Mucosa of descending colon (tissue), 3 donors: Measurements from ENCODE around the gene DNAH9. TPM values are rescaled to one million over a fixed set of nuclear protein-coding genes. Genes with fewer than 3 reads are reported as not detected.

Experiments used
- ATAC-seq: fragments of 200-7000 bp; cut with Tn5 transposase; one replicate; pipeline ENCODE4 v1.9.1; 2020; ENCODE audit warnings: mild to moderate bottlenecking, moderate library complexity
- DNase-seq, 3 donors: peaks; one replicate each; pipeline ENCODE4 v3.0.0-alpha.2; 2020
- H3K36me3 ChIP-seq: fragments of 200-600 bp; one replicate; pipeline ENCODE4 v1.8.0; 2021; ENCODE audit warnings: low read depth, mild to moderate bottlenecking
- H3K4me1 ChIP-seq: fragments of 200-600 bp; one replicate; pipeline ENCODE4 v1.8.0; 2021; ENCODE audit warnings: low read depth, mild to moderate bottlenecking
- H3K4me3 ChIP-seq: fragments of 200-600 bp; one replicate; pipeline ENCODE4 v1.8.0; 2021; ENCODE audit warnings: mild to moderate bottlenecking
- H3K9me3 ChIP-seq: fragments of 200-600 bp; one replicate; pipeline ENCODE4 v1.8.0; 2021; ENCODE audit warnings: mild to moderate bottlenecking
- intact Hi-C, 2 donors: fragments of 100-400 bp; cut with DNase I in 1 of 2; cut with micrococcal nuclease in 1 of 2; formaldehyde crosslinking; loops; one replicate each; pipeline versions ENCODE4 v1.11.0 to v1.11.1; 2022; cut with DNase I, micrococcal nuclease
- total RNA-seq, 3 donors: library from RNA; stranded (reverse); fragmentation: NEBNext Ultra II Directional in 2 of 3; extraction: Animal tissue kit (Norgen Biotek cat#: 25700) in 2 of 3; gene quantifications; one replicate each; pipeline versions ENCODE4 v1.2.1 to v1.2.4, GENCODE V29; 2021 to 2023
- TF ChIP-seq, protein P1 (sequence below): fragments of 200-600 bp; IDR thresholded peaks from one replicate; pipeline ENCODE4 v1.8.0; 2022; ENCODE audit warnings: antibody characterized with exemption, mild to moderate bottlenecking
- donor health status: DM: no; HTN: no; CAD: no; lungs with moderate emphysema.
- donor health status: DM: no; HTN: no; CAD: no.
- donor health status: DM: no; HTN: yes; CAD: no.

Gene DNAH9
- total RNA-seq, 3 donors from 2014 or later, result 0.41 to 1.5 (median 0.79) TPM

GRCh38 chr17:11823862-11824261 is 225.6 kb downstream of the DNAH9 start:
- intact Hi-C loops, result no loop called here
- H3K36me3 ChIP-seq, result no peaks in the 10 kb centered on the region
- TF ChIP-seq, protein P1, sequence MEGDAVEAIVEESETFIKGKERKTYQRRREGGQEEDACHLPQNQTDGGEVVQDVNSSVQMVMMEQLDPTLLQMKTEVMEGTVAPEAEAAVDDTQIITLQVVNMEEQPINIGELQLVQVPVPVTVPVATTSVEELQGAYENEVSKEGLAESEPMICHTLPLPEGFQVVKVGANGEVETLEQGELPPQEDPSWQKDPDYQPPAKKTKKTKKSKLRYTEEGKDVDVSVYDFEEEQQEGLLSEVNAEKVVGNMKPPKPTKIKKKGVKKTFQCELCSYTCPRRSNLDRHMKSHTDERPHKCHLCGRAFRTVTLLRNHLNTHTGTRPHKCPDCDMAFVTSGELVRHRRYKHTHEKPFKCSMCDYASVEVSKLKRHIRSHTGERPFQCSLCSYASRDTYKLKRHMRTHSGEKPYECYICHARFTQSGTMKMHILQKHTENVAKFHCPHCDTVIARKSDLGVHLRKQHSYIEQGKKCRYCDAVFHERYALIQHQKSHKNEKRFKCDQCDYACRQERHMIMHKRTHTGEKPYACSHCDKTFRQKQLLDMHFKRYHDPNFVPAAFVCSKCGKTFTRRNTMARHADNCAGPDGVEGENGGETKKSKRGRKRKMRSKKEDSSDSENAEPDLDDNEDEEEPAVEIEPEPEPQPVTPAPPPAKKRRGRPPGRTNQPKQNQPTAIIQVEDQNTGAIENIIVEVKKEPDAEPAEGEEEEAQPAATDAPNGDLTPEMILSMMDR, result no peak
- no peak for DNase-seq
- no peaks in the 10 kb centered on the region for H3K9me3 ChIP-seq
- no peak overlapping the region for H3K4me3 ChIP-seq
- no peaks in the 10 kb centered on the region for H3K4me1 ChIP-seq
- ATAC-seq, result no peak

DNA sequence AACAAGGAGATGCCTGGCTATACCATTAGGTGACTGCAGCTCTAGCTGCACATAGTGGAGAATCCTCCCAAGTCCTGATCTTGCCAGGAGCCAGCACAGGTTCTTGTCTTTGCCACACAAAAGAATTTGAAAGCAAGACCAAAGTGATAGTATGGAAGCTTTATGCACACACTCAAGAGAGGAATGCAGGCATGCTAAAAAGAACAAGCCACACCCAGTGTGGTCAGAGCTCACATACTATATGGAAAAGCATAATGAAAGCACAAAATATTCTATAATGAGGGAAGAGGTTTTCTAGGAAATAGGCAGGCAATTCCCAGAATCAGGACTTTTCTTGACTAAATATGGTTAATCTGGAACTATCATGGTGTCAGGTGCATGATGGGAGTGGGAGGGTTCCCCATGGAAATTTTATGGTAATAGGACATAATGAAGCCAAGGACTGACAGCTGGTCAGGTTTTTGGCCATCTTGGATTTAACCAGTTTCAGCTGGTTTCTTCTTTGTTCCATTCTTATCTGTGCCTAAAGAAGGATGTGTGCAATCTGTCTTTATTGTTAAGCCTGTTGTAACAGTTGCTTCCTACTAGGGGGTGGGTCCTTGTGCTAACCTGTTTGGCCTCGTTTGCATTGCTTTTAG is 227.4 kb downstream of the DNAH9 start:
- ATAC-seq, result peak; percentile 51

GRCh38 chr17:11832401-11833137 is 234.3 kb downstream of the DNAH9 start:
- H3K36me3 ChIP-seq, result no peaks in the 10 kb centered on the region
- intact Hi-C loops, result no loop called here
- no peak for ATAC-seq
- TF ChIP-seq, protein P1, result no peak
- H3K4me3 ChIP-seq, result no peak overlapping the region
- no peaks in the 10 kb centered on the region for H3K9me3 ChIP-seq
- H3K4me1 ChIP-seq, result no peaks in the 10 kb centered on the region
- DNase-seq, result no peak

More for the DNA sequence above, 227.4 kb downstream of the DNAH9 start:
- DNase-seq, result no peak
- Histone ChIP-seq H3K4me3 (no peak overlapping the region), H3K4me1 (no peaks in the 10 kb centered on the region), H3K9me3 (no peaks in the 10 kb centered on the region), H3K36me3 (no peaks in the 10 kb centered on the region)
- intact Hi-C loops, result no loop called here
- TF ChIP-seq, protein P1, result no peak

DNA sequence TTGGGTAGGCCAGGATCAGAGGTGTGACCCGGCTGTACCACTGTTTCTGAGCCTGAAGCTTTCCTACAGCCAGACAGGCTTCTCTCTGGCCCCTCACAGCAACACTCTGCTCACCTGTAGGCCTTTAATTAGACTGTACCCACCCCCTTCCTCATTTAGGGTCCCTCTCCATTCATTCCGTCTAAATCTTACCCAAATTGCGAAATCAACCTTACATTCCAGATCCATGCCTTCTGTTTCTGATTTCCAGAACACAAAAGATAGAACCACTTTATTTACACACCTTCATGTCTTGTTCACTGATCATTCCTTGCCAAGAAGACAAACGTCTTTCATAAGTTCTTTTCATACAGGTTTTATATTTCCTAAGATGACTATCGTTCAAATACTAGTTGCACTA is 238.2 kb downstream of the DNAH9 start:
- intact Hi-C loops, result no loop called here
- Histone ChIP-seq H3K9me3 (no peaks in the 10 kb centered on the region), H3K4me1 (no peaks in the 10 kb centered on the region), H3K4me3 (no peak overlapping the region), H3K36me3 (no peaks in the 10 kb centered on the region)
- ATAC-seq, result no peak
- TF ChIP-seq, protein P1, result no peak
- DNase-seq, result no peak

GRCh38 chr17:11840052-11840451 is 241.8 kb downstream of the DNAH9 start:
- Histone ChIP-seq H3K4me1 (no peaks in the 10 kb centered on the region), H3K4me3 (no peak overlapping the region), H3K9me3 (no peaks in the 10 kb centered on the region), H3K36me3 (no peaks in the 10 kb centered on the region)
- TF ChIP-seq, protein P1, result no peak
- DNase-seq (no peak), ATAC-seq (no peak)
- intact Hi-C loops, result no loop called here
